ENCODE measurements around the gene PTPRK.

DNA sequence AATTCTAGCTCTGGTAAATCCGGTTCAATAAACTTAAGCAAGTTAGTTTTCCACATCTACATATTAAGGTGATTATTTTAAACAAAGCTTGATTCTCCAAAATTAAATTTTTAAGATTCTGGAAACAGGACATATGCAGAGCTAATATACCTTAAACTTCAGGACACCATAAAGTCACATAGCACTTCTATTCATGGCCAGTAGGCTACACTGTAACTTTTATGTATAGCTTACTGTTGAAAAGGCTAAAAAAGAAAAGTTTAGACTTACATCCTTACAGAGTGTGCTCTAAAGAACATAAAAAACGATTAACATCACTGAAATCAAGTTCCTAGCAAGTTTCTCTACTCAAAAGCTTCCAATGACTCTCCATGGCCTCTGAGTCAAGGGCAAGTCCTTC lies 224.7 kb downstream of the PTPRK start:
- TF ChIP-seq, protein P1, sequence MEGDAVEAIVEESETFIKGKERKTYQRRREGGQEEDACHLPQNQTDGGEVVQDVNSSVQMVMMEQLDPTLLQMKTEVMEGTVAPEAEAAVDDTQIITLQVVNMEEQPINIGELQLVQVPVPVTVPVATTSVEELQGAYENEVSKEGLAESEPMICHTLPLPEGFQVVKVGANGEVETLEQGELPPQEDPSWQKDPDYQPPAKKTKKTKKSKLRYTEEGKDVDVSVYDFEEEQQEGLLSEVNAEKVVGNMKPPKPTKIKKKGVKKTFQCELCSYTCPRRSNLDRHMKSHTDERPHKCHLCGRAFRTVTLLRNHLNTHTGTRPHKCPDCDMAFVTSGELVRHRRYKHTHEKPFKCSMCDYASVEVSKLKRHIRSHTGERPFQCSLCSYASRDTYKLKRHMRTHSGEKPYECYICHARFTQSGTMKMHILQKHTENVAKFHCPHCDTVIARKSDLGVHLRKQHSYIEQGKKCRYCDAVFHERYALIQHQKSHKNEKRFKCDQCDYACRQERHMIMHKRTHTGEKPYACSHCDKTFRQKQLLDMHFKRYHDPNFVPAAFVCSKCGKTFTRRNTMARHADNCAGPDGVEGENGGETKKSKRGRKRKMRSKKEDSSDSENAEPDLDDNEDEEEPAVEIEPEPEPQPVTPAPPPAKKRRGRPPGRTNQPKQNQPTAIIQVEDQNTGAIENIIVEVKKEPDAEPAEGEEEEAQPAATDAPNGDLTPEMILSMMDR (IDR thresholded peaks at IDR 0.05): no peak
- TF ChIP-seq POLR2AphosphoS5 (IDR thresholded peaks at IDR 0.05) (no peak), POLR2A (IDR thresholded peaks at IDR 0.05) (no peak), EP300 (IDR thresholded peaks at IDR 0.05) (no peak)

Data from suprapubic skin (tissue), 4 donors.